ENCODE data around the gene EOGT. TPM values are rescaled to one million over a fixed set of nuclear protein-coding genes. Genes with fewer than 3 reads are reported as not detected.

The EOGT gene
- total RNA-seq, 2 donors from 2014 or later, result 148 to 183 TPM

- Histone ChIP-seq H3K9me3 (no peaks in the 10 kb centered on the region), H3K27ac (no peak overlapping the region), H3K27me3 (replicated peaks; ENCODE audit: insufficient read depth) (no peaks in the 10 kb centered on the region), H3K36me3 (no peaks in the 10 kb centered on the region), H3K4me1 (ENCODE audit: control insufficient read depth in 1 of 2, low read depth in 2 of 2) (peaks cover 0 to 12% of the 10 kb centered on the region in 2 donors), H3K4me3 (peak overlapping the region; percentile 53)
- ATAC-seq (ENCODE audit: insufficient number of reproducible peaks, low FRiP score, low read depth), result no peak
- TF ChIP-seq, protein P1, sequence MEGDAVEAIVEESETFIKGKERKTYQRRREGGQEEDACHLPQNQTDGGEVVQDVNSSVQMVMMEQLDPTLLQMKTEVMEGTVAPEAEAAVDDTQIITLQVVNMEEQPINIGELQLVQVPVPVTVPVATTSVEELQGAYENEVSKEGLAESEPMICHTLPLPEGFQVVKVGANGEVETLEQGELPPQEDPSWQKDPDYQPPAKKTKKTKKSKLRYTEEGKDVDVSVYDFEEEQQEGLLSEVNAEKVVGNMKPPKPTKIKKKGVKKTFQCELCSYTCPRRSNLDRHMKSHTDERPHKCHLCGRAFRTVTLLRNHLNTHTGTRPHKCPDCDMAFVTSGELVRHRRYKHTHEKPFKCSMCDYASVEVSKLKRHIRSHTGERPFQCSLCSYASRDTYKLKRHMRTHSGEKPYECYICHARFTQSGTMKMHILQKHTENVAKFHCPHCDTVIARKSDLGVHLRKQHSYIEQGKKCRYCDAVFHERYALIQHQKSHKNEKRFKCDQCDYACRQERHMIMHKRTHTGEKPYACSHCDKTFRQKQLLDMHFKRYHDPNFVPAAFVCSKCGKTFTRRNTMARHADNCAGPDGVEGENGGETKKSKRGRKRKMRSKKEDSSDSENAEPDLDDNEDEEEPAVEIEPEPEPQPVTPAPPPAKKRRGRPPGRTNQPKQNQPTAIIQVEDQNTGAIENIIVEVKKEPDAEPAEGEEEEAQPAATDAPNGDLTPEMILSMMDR (IDR thresholded peaks at IDR 0.05), result no peak
- DNase-seq (ENCODE audit: low spot score), result no peak
These were observed 81.9 kb downstream of the EOGT start for GRCh38 chr3:68931406-68932149.

Other genes with a start within 250 kb of the EOGT start
- gene TAFA4, start 81.1 kb downstream of the EOGT start, total RNA-seq, result not detected
- gene TMF1, start 38.6 kb upstream of the EOGT start, total RNA-seq, result 10 to 100 TPM; 34.7 to 49.2 TPM
- gene UBA3, start 66.7 kb upstream of the EOGT start, total RNA-seq, result 10 to 100 TPM; 36.1 to 69.4 TPM
- 100 to 1,000 TPM; 195 to 269 TPM for gene ARL6IP5, start 71.3 kb upstream of the EOGT start, total RNA-seq
- gene LMOD3, start 108.9 kb upstream of the EOGT start, total RNA-seq, result not detected